HCT116 (cell line): ENCODE results near the gene CCND1. TPM values are rescaled to one million over a fixed set of nuclear protein-coding genes. Genes with fewer than 3 reads are reported as not detected.

Source experiments
- ATAC-seq: fragments of 200-7000 bp; cut with Tn5 transposase; 2 replicates; pipeline ENCODE4 v1.9.1; 2020; ENCODE audit warnings: mild to moderate bottlenecking, moderate library complexity
- BruUV-seq: library from RNA; stranded (reverse); fragments of 400-500 nt; replicated peaks from 2 replicates; lab custom pipeline; 2021; lab: Mats Ljungman, UMichigan
- CTCF ChIA-PET: fragments of 300-600 bp; sonication (Branson Sonifier 250); formaldehyde crosslinking; loops from one replicate; lab custom pipeline; 2021; ENCODE audit warnings: antibody characterized with exemption; lab: Charles Lee
- POLR2A ChIA-PET: fragments of 300-600, 350-600 bp; sonication (Branson Sonifier 250); formaldehyde crosslinking; loops from one replicate; lab custom pipeline; 2021; ENCODE audit warnings: antibody characterized with exemption; lab: Charles Lee
- RAD21 ChIA-PET, 2 experiments: fragments of 300-600 bp; sonication (Branson Sonifier 250); formaldehyde crosslinking; loops; one replicate each; lab custom pipeline; 2023; ENCODE audit warnings: low total read pairs in 2 of 2; ENCODE audit not compliant: uncharacterized antibody in 2 of 2, unreplicated experiment in 2 of 2, low non-redundant PET in 1 of 2; lab: Charles Lee
- DNase-seq: peaks from one replicate; pipeline ENCODE4 v3.0.0-alpha.2; 2010; ENCODE audit warnings: low read depth, low spot score
- H2AFZ ChIP-seq: fragments of 200-600 bp; shearing (Covaris generic), sonication (generic); 2 replicates; pipeline ENCODE4 v1.6.1; 2017; ENCODE audit warnings: low read depth, mixed run types, mixed read lengths, antibody characterized with exemption, low read length; ENCODE audit not compliant: poor library complexity, severe bottlenecking
- H3K27ac ChIP-seq: 2 replicates; pipeline ENCODE4 v1.5.1; 2012; ENCODE audit warnings: low read depth, low read length
- H3K27me3 ChIP-seq: fragments of 200-600 bp; sonication (generic); 2 replicates; pipeline ENCODE4 v1.6.1; 2016; ENCODE audit warnings: mixed run types, low read length, mixed read lengths; ENCODE audit not compliant: insufficient read depth
- H3K36me3 ChIP-seq, 2 experiments: fragments of 200-500 bp in 1 of 2; fragments of 200-600 bp in 1 of 2; sonication (Bioruptor generic) in 1 of 2; sonication (generic) in 1 of 2; 2 replicates each; pipeline versions ENCODE4 v1.5.1 to v1.6.1; 2014 to 2016; ENCODE audit warnings: low read length in 2 of 2, inconsistent platforms in 1 of 2, mixed read lengths in 1 of 2, mixed run types in 1 of 2; ENCODE audit not compliant: insufficient read depth in 2 of 2, control insufficient read depth in 1 of 2
- H3K4me1 ChIP-seq, 2 experiments: fragments of 200-600 bp in 1 of 2; sonication (generic) in 1 of 2; 2 replicates each; pipeline versions ENCODE4 v1.5.1 to v1.6.1; 2012 to 2017; ENCODE audit warnings: low read length in 2 of 2, inconsistent platforms in 1 of 2, mild to moderate bottlenecking in 1 of 2, mixed read lengths in 1 of 2, mixed run types in 1 of 2, moderate library complexity in 1 of 2; ENCODE audit not compliant: insufficient read depth in 2 of 2, control insufficient read depth in 1 of 2
- H3K4me2 ChIP-seq: fragments of 200-600 bp; sonication (generic); 2 replicates; pipeline ENCODE4 v1.6.1; 2017; ENCODE audit warnings: mixed run types, low read length, mixed read lengths
- H3K4me3 ChIP-seq, 2 experiments: fragments of 200-600 bp in 1 of 2; sonication (generic) in 1 of 2; replicated peaks in 1 of 2; 2 replicates each; pipeline ENCODE4 v1.5.1; 2011 to 2016; ENCODE audit warnings: low read length in 2 of 2, control low read depth in 1 of 2, low read depth in 1 of 2, mild to moderate bottlenecking in 1 of 2, mixed read lengths in 1 of 2, mixed run types in 1 of 2
- H3K79me2 ChIP-seq: fragments of 200-600 bp; sonication (generic); 2 replicates; pipeline ENCODE4 v1.6.1; 2017; ENCODE audit warnings: mild to moderate bottlenecking, mixed run types, low read length, moderate library complexity, mixed read lengths; ENCODE audit not compliant: insufficient read depth
- H3K9ac ChIP-seq: fragments of 200-600 bp; sonication (generic); 2 replicates; pipeline ENCODE4 v1.6.1; 2016; ENCODE audit warnings: low read length, mixed read lengths
- H3K9me2 ChIP-seq: fragments of 200-600 bp; sonication (generic), shearing (Covaris generic); 2 replicates; pipeline ENCODE4 v1.6.1; 2017; ENCODE audit warnings: mixed run types, mild to moderate bottlenecking, moderate library complexity; ENCODE audit not compliant: insufficient read depth
- H3K9me3 ChIP-seq, 2 experiments: fragments of 200-500 bp in 1 of 2; fragments of 200-600 bp in 1 of 2; sonication (Bioruptor generic) in 1 of 2; sonication (generic) in 1 of 2; 2 replicates each; pipeline ENCODE4 v1.6.1; 2014 to 2017; ENCODE audit warnings: low read length in 2 of 2, mixed read lengths in 2 of 2, inconsistent platforms in 1 of 2, low read depth in 1 of 2, mild to moderate bottlenecking in 1 of 2, mixed run types in 1 of 2, moderate library complexity in 1 of 2; ENCODE audit not compliant: control insufficient read depth in 1 of 2, insufficient read depth in 1 of 2
- H4K20me1 ChIP-seq: fragments of 200-600 bp; sonication (generic), shearing (Covaris generic); 2 replicates; pipeline ENCODE4 v1.6.1; 2017; ENCODE audit warnings: mixed run types, mild to moderate bottlenecking, moderate library complexity; ENCODE audit not compliant: insufficient read depth
- ATF3 ChIP-seq: IDR thresholded peaks from 2 replicates; pipeline ENCODE4 v1.6.1; 2012
- CBX3 ChIP-seq: IDR thresholded peaks from 2 replicates; pipeline ENCODE4 v1.6.1; 2012; ENCODE audit warnings: low read depth
- CEBPB ChIP-seq: IDR thresholded peaks from 2 replicates; pipeline ENCODE4 v1.6.1; 2012; ENCODE audit warnings: low read depth
- EGR1 ChIP-seq: IDR thresholded peaks from 2 replicates; pipeline ENCODE4 v1.6.1; 2012; ENCODE audit warnings: low read depth
- ELF1 ChIP-seq: IDR thresholded peaks from 2 replicates; pipeline ENCODE4 v1.6.1; 2012; ENCODE audit warnings: low read depth, borderline replicate concordance
- EZH2 ChIP-seq: fragments of 200-600 bp; sonication (generic); IDR thresholded peaks from 2 replicates; pipeline ENCODE4 v1.6.1; 2017; ENCODE audit warnings: antibody characterized with exemption, mixed run types
- EZH2phosphoT487 ChIP-seq: fragments of 200-600 bp; IDR thresholded peaks from 2 replicates; pipeline ENCODE4 v1.6.1; 2018; ENCODE audit warnings: antibody characterized with exemption, borderline replicate concordance
- JUND ChIP-seq: IDR thresholded peaks from 2 replicates; pipeline ENCODE4 v1.6.1; 2012
- MAX ChIP-seq: IDR thresholded peaks from 2 replicates; pipeline ENCODE4 v1.6.1; 2012
- POLR2A ChIP-seq: IDR thresholded peaks from 2 replicates; pipeline ENCODE4 v1.7.0; 2011; ENCODE audit warnings: borderline replicate concordance; ENCODE audit not compliant: insufficient read depth, insufficient read length; ENCODE audit errors: extremely low read depth
- POLR2AphosphoS5 ChIP-seq: IDR thresholded peaks from 2 replicates; pipeline ENCODE4 v1.6.1; 2011; ENCODE audit warnings: mild to moderate bottlenecking, low read depth, low read length, moderate library complexity
- RAD21 ChIP-seq: IDR thresholded peaks from 2 replicates; pipeline ENCODE4 v1.6.1; 2012; ENCODE audit warnings: low read depth, mild to moderate bottlenecking
- SP1 ChIP-seq: IDR thresholded peaks from 2 replicates; pipeline ENCODE4 v1.6.1; 2012; ENCODE audit warnings: low read depth
- SRF ChIP-seq: IDR thresholded peaks from 2 replicates; pipeline ENCODE4 v1.6.1; 2012; ENCODE audit warnings: low read depth
- YY1 ChIP-seq: IDR thresholded peaks from 2 replicates; pipeline ENCODE4 v1.6.1; 2011; ENCODE audit warnings: low read length, low read depth, moderate library complexity, mild to moderate bottlenecking; ENCODE audit not compliant: insufficient replicate concordance; ENCODE audit errors: extremely low read depth
- ZBTB33 ChIP-seq: IDR thresholded peaks from 2 replicates; pipeline ENCODE4 v1.6.1; 2011; ENCODE audit warnings: mild to moderate bottlenecking, low read length, moderate library complexity; ENCODE audit not compliant: insufficient replicate concordance; ENCODE audit errors: extremely low read depth
- ZFX ChIP-seq: fragments of 450-650 bp; IDR thresholded peaks from 2 replicates; pipeline ENCODE4 v1.6.1; 2017
- ZNF274 ChIP-seq: fragments of 200-500 bp; sonication (Bioruptor generic); IDR thresholded peaks from 2 replicates; pipeline ENCODE4 v1.6.1; 2014; ENCODE audit warnings: mild to moderate bottlenecking, low read depth, low read length, inconsistent platforms
- intact Hi-C: fragments of 100-400 bp; cut with micrococcal nuclease; formaldehyde crosslinking; loops from 2 replicates; pipeline ENCODE4 v1.10.0; 2022
- total RNA-seq: library from RNA; stranded (reverse); gene quantifications from one replicate; pipeline ENCODE4 v1.2.1, GENCODE V29; 2021; ENCODE audit not compliant: unreplicated experiment
- TF ChIP-seq, protein P1 (sequence below), 3 experiments: fragments of 200-600 bp in 1 of 3; sonication (generic) in 1 of 3; IDR thresholded peaks in 2 of 3; conservative IDR thresholded peaks in 1 of 3; 2 replicates each; pipeline ENCODE4 v1.5.1; 2012 to 2017; ENCODE audit warnings: low read depth in 2 of 3, low read length in 2 of 3, antibody characterized with exemption in 1 of 3, borderline replicate concordance in 1 of 3, control low read depth in 1 of 3, mild to moderate bottlenecking in 1 of 3, mixed read lengths in 1 of 3, mixed run types in 1 of 3, moderate library complexity in 1 of 3; ENCODE audit not compliant: insufficient read depth in 1 of 3

The CCND1 gene
- total RNA-seq, 1 experiment from 2014 or later, result 601 TPM

- H3K9me2 ChIP-seq, result no peaks in the 10 kb centered on the region
- H3K79me2 ChIP-seq, result peaks cover 62% of the 10 kb centered on the region
- TF ChIP-seq EGR1 (no peak), ZBTB33 (no peak), ZNF274 (no peak), POLR2AphosphoS5 (no peak), MAX (no peak), EZH2phosphoT487 (no peak), EZH2 (no peak), SP1 (no peak), SRF (no peak), ELF1 (no peak), ZFX (no peak), CEBPB (no peak), JUND (no peak), POLR2A (no peak), YY1 (no peak), CBX3 (no peak), RAD21 (no peak), ATF3 (no peak)
- TF ChIP-seq, protein P1, sequence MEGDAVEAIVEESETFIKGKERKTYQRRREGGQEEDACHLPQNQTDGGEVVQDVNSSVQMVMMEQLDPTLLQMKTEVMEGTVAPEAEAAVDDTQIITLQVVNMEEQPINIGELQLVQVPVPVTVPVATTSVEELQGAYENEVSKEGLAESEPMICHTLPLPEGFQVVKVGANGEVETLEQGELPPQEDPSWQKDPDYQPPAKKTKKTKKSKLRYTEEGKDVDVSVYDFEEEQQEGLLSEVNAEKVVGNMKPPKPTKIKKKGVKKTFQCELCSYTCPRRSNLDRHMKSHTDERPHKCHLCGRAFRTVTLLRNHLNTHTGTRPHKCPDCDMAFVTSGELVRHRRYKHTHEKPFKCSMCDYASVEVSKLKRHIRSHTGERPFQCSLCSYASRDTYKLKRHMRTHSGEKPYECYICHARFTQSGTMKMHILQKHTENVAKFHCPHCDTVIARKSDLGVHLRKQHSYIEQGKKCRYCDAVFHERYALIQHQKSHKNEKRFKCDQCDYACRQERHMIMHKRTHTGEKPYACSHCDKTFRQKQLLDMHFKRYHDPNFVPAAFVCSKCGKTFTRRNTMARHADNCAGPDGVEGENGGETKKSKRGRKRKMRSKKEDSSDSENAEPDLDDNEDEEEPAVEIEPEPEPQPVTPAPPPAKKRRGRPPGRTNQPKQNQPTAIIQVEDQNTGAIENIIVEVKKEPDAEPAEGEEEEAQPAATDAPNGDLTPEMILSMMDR (IDR thresholded peaks at IDR 0.05 in 2 of 3, conservative IDR thresholded peaks at IDR 0.05 in 1 of 3; ENCODE audit: borderline replicate concordance in 1 of 3, insufficient read depth in 1 of 3, low read depth in 2 of 3, low read length in 2 of 3), result no peak
- TF ChIP-seq, all 23 proteins: peak for 0
- intact Hi-C loops, result no loop called here
- Histone ChIP-seq H3K27ac (no peak overlapping the region), H3K4me2 (no peak overlapping the region), H3K27me3 (no peaks in the 10 kb centered on the region), H4K20me1 (peaks cover 31% of the 10 kb centered on the region; the same call in 1 of the 2 replicates), H3K9me3 (no peaks in the 10 kb centered on the region), H3K36me3 (peaks cover 55 to 64% of the 10 kb centered on the region in 2 experiments), H3K9ac (no peak overlapping the region), H2AFZ (no peak overlapping the region), H3K4me3 (no peak overlapping the region), H3K4me1 (peaks cover 0 to 68% of the 10 kb centered on the region in 2 experiments; a peak in 3 of 4 replicates)
- CTCF ChIA-PET, result no interaction called here
- POLR2A ChIA-PET, result no interaction called here
- BruUV-seq, result no TSS peak
- ATAC-seq (no peak), DNase-seq (no peak)
- RAD21 ChIA-PET, result no interaction called here
Measured at GRCh38 chr11:69650832-69651344, 9.9 kb downstream of the CCND1 start.
